HG02623 (cell line): Measurements from ENCODE around the gene MORN4.

ENCODE experiments used
- ATAC-seq: cut with Tn5 transposase; IDR thresholded peaks from one replicate; pipeline ENCODE4 v1.9.1; 2021; ENCODE audit warnings: moderate library complexity; ENCODE audit not compliant: unreplicated experiment

Gene MORN4

DNA sequence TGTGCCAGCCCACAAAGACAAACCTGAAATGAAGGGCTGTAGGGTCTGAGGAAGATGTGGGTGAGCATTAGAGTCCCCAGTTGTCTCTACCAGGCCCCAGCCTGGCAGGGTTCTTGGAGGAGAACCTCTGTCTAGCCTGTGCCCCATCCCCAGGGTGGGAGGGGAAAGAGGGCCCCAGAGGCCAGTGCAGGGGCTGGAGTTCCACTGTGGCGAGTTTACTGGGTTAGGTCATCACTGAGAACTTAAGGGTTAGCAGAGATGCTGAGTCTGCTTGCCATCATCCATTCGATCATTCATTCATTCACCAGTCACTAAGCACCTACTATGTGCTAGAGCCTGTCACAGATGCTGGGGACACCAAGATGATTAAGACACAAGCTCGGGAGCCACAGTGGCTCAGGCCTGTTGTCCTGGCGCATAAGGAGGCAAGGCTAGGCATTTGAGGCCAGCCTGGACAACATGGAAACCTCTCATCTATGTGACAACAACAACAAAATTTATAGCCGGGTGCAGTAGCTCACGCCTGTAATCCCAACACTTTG lies 58.1 kb downstream of the MORN4 start:
- no peak for ATAC-seq

DNA sequence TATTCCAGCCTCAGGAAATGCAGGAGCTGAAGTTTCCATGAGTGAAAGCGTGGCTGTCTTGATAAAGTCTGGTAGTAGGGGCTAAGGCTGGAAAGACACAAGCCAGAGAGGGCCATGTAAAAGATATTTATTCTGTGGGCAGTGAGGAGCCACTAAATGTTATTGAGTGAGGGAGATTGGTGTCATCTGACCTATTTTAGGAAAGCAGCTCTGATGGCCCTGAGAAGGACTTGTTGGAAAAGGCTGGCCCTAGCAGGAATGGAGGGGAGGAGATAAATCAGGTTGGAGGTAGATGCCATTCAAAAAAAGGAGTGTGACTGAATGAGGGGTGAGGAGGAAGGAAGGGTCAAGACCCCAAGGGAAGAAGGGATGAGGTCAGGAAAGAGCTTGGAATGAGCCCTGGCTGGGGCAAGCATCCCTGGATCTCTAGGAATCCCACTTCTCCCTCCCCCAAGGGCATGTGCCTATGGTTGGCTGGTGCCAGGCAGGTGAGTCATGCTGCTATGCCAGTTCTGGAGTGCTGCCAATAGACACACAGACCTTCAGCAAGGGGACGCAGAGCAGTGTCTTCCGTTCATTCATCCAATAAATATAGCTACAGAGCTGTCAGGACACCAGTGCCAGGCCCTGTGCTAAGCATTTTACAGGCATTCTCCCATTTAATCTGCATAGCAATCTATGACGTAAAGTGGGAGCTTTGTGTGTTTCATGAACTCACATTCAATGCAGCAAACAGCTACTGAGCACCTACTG lies 58.8 kb downstream of the MORN4 start:
- no peak for ATAC-seq

DNA sequence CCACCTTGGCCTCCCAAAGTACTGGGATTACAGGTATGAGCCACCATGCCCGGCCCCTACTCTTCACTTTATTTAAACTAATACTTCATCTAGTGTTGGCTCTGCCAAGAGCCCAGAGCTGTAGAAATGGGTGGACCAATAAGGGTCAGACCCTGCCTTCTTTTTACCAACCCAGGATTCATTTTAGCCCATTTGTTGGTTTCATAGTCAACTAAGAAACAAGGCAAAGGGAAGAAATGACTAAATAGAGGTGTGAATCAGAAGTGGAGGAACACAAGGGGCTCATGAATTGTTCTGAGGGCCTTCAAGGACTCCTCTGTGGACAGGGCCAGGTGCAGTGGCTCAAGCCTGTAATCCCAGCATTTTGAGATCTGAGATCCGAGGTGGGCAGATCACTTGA lies 59.6 kb downstream of the MORN4 start:
- ATAC-seq = no peak

DNA sequence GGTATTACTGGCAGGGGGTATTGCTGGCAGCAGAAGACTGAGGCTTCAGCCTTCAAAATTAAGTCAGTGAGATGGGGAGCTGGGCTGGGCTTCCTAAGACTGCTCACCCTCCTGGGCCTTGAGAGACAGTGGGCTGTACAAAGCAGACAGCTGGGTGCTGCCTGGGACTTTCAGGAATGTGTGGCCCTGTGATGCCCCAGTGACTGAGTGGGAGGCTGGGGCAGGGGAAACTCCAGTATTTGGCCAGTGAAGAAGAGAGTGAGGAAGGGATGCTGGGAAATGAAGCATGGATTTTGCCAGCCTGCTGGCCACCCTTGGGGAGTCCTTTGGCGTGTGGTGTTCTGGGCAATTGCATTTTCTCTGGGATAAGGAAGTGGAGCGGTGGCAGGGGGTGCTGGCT lies 60.3 kb downstream of the MORN4 start:
- ATAC-seq = no peak

DNA sequence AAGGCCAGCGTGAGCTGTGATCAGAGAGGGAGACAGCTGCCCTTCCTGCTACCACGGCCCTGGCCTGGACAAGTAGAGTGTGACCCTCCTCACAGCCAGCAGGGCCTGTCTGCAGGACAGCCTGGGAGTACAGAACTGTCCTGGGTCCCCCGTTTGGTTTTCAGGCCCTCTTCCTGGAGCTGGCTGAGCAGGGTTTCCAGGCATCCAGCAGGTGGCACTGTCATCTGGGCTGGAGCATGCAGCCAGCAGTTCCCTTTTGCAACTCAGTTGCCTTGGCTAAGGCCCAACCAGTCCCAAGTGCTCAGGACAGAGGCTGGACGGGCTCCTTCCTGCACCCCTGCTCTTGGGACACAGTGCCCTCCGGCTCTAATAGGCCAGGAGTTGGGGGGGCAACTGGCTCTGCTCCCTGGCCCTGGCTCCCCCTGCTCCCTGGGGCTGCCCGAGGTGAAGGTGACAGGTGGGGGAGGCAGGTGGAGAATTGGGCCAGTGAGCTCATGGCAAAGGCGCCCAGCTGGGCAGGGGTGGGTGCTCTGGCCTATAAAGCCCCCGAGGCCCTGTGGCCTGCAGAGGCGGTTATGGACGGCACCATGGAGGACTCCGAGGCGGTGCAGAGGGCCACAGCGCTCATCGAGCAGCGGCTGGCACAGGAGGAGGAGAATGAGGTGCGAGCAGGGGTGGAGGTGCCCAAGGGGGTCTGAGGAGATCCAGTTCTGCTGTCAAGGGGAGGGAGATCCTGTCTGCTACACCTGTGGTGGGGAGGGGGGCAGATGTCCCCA lies 60.9 kb downstream of the MORN4 start, which contains the start of gene ANKRD2:
TSS of gene ANKRD2 (plus strand) at position 566 of the 776 bp plus-strand sequence. CDS start at position 576, 10 bp downstream.
- ATAC-seq = no peak

DNA sequence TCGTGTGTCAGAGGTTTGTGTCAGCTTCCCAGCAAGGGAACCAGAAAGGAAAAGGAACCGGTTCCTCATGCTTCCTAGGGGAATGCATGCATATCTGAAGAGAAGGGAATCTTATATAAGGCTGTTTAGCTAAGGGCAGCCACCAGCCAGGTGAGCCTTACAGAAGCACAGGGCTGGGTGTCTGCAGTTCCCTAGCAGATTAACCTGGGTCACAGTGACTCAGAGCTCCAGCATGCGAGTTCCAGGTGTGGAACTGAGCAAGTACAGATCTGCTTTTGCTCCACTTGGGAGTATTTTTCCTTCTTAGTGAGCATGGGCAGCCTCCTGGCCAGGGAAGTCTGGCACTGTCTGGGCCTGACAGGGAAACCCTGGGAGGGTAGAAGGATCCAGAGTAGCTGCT lies 61.7 kb downstream of the MORN4 start:
- no peak for ATAC-seq

DNA sequence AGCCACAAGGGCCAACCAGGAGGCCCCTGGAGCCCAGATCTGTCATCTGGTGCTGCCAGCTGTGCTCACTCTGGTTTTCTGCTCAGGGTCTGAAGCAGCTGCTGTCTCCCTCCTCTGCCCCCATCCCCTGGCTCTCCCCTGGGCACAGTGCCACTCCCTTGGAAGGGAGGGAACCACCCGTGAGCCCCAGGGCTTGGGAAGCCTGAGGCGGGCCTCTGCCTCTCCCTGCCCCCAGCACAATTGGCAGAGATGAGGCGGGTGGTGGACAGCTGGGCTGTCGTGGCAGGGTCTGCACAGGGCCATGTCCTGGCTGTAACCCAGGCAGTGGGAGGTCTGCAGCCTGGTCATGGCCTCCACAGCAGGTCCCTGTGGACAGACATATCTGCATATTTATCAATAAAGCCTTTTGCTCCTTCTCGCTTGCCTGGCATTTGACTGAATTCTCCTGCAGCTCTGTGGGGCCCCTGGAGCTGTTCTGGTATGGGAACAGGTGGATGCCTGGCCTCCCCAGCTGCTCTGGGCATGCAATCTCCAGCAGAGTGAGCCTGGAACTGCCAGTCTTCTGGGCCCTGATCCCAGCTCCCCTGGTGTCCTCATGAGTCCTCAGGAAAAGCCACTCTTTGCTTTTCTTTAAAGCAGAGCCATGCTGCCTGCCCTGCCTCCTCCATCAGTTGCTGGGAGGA lies 62.4 kb downstream of the MORN4 start:
- ATAC-seq = no peak

DNA sequence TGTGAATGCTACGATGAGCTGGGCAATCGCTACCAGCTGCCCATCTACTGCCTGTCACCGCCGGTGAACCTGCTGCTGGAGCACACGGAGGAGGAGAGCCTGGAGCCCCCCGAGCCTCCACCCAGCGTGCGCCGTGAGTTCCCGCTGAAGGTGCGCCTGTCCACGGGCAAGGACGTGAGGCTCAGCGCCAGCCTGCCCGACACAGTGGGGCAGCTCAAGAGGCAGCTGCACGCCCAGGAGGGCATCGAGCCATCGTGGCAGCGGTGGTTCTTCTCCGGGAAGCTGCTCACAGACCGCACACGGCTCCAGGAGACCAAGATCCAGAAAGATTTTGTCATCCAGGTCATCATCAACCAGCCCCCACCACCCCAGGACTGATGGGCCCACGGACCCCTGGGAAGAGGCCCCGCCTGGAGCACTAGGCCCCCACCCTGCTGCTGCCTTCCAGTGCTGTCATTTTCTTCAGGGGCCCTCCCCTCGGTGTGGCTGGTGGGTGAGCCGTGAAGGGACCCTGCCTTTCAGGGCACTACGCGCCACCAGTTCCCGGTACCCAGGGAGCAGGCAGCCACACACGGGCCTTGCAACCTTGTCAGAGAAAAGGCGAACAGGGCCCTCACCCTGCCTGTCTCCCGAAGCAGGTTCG lies 63.0 kb downstream of the MORN4 start:
- no peak for ATAC-seq

DNA sequence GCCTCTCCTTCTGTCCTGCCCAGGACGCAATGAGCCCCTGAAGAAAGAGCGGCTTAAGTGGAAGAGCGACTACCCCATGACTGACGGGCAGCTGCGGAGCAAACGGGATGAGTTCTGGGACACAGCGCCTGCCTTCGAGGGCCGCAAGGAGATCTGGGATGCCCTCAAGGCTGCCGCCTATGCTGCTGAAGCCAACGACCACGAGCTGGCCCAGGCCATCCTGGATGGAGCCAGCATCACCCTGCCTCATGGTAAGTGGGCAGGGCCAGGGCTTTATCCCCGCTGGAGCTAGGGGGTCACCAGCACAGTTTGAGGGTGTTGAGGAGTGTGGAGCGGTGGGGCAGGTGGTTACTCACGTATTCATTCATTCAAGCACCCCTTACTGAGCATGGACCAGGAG lies 65.4 kb downstream of the MORN4 start:
- ATAC-seq = no peak

DNA sequence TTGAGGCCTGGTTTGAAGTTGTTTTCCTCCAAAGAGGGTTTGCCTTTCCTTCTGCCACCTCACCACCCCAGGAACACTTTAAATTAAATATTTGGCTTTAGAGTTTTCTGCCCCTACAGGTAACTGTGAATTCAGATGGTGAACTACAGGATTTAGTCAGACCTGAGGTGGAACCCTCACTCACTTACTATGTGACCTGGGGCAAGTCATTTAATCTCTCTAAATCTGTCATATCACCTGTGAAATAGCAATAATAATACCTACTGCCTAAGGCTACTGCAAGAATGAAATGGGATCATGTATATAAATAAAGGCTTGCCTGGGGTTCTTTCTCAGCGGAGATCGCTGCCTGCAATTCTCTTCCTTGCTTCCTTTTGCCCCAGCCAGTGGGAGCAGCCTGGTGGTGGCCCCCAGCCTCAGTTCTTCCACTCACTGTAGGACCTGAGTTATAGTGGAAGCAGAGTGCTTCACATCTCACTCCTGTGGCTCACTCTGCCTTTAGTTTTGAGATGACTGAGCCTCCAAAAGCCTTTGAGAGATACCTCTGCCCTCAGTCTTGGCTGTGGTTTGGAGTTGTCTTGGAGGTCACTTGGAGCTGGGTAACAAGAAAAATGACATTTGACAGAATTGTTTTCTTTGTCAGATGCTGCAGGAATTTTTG lies 66.8 kb downstream of the MORN4 start:
- ATAC-seq = no peak

DNA sequence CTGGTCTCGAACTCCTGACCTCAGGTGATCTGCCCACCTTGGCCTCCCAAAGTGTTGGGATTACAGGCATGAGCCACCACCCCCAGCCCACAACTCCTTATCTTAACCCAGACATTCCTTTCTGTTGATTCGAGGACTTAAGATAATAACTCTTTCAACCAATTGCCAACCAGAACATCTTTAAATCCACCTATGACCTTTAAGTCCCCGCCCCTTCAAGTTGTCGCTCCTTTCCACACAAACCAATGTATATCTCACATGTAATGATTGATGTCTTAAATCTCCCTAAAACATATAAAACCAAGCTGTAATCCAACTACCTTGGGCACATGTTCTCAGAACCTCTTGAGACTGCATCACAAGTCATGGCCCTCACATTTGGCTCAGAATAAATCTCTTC lies 68.5 kb downstream of the MORN4 start:
- ATAC-seq = no peak
